ENCODE data around the gene AP3B1.

The AP3B1 gene

DNA sequence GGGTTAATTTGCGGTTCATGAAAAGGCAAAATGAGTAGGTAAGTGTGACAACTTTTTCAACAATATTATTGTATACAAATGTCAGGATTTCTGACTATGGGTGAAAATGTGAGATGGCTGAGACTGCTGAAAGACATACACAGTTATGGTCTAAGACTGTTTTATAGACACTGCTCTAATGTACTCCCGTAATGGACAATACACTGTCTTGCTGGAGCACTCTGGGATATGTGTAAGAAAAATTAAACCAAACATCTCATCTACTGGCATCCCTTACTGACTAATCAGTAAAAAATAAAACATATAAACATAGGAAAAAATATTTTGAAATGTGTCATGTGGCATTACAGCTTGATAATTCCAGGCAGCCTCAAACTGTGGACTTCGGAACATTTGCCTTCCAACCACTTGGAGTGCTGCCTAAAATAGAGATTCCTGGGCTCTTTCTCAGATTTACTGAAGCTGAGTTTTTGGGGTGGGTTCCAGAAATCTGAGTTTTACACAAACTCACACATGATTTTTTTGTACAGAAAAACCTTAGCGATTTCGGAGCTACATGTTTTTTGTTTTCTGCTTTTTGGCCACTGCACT, 284.5 kb downstream of the AP3B1 start:
- TF ChIP-seq ZNF274 (IDR thresholded peaks at IDR 0.05; ENCODE audit: low read depth, low read length) = no peak
- no peak overlapping the region for H3K4me3 ChIP-seq (ENCODE audit: low read length)

DNA sequence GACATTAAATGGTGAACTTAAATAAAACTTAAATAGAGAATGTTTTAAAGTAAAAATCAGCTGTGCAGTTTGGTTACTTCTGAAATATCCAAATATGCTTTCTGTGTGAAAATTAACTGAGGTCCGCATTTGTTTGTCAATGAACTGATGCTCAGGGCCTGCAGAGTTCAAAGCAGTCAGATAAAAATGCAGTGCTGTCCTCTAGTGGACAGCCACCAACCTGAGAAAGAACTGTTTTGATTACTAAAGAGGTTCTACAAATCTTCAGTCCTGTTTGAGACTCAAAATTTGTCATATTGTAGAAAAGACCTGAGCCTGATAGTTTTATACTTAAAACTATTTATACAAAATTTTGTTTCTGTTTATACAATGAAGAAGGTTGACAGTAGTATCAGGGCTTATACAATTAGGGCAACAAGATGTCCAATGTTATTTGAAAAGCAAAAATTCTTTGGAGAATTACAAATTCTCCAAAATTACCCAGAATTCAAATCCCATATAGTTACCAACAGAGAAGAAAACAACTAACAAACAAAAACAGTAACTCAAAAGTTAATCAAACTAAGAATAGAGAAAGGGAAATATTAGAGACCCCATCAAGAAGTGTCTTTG, 286.0 kb downstream of the AP3B1 start:
- H3K4me3 ChIP-seq (ENCODE audit: low read length) = no peak overlapping the region
- TF ChIP-seq ZNF274 (IDR thresholded peaks at IDR 0.05; ENCODE audit: low read depth, low read length) = no peak

DNA sequence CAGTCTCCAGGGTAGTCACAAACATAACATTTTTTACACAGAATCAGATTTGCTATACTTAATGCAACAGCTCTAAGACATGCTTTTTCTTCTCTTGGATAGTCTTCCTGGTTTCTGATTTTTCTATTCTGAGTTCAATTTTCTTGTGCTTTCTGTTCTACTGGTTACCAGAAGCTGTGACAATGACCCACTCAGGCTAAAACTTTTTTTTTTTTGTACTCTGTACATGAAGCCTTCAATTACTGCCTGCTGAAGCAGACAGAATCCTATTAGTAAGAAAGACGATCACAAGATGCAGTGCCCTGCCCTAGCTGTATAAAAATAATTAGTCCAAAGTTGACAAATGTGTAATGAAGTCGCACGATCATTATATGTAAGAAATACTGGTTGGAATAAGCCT, 287.3 kb downstream of the AP3B1 start:
- TF ChIP-seq ZNF274 (IDR thresholded peaks at IDR 0.05; ENCODE audit: low read depth, low read length) = no peak
- no peak overlapping the region for H3K4me3 ChIP-seq (ENCODE audit: low read length)

DNA sequence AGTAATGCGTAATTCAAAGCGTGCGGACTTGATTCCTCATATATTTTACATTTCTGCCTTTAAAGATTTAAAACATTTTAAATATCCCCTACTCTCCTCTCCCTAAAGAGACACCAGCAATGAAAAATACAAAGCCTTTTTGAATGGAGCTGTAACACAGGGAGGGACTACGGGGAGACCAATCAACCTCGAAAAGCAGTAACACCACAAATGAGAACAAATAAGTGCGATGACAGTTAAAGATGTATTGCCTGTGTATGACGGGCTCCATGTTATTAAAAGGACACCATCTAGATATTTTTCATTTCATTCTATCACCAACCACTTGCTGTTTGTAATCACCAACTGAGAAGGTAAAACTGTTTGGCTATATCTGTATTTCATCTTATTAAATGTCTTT, 288.0 kb downstream of the AP3B1 start:
- TF ChIP-seq ZNF274 (IDR thresholded peaks at IDR 0.05; ENCODE audit: low read depth, low read length) = no peak
- H3K4me3 ChIP-seq (ENCODE audit: low read length) = no peak overlapping the region

DNA sequence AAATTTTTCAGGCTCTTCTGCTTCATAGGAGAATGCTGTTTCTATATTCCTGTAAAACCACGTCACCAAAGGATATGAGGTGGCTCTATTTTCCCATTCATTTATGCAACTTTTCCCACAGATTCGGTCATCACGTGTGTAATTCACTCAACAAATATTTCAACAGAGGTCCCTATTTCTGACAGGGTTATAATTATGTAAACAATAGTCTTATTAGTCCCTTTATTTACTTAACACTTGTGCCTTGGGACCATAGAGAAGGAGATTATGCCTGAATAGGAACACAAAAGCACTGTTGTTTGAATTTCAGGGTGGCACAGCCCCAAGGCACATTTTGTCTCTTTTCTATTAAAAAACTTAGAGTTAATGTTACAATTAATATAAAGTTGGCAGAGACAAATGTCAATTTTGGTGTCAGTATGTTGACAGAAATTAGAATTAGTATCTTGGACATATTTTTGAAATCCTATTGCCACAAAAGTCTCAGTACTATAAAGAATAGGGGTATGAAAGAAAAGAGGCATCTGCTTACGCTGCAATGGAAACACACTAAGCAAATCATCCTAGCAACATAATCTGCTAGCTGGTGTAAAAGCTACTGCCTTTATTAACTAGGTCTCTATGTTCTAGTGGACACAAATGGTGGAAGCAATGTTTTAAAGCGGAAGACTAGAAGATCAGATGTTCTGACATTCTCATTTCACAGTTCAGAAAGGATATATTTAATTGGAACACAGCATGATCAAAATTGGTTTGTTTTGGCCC, 289.3 kb downstream of the AP3B1 start:
- no peak overlapping the region for H3K4me3 ChIP-seq (ENCODE audit: low read length)
- no peak for TF ChIP-seq ZNF274 (IDR thresholded peaks at IDR 0.05; ENCODE audit: low read depth, low read length)

DNA sequence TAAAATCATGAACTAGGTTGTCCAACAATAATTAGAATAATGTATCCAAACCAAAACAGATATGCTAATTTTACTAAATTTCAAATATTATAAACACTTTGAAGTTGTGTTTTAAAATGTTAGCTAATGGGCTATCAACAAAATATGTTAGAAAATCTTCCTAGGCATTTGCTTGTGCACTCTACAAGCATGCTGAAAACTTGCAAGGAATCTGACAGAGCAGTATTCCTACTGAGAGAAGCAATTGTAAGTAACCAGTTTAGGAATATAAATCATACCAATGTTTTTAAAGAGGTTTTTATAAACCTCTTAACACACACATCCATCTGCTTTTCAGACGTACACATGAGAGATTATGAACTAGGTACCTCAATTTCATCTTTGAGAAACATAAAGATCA, 289.9 kb downstream of the AP3B1 start:
- TF ChIP-seq ZNF274 (IDR thresholded peaks at IDR 0.05; ENCODE audit: low read depth, low read length) = no peak
- H3K4me3 ChIP-seq (ENCODE audit: low read length) = no peak overlapping the region

DNA sequence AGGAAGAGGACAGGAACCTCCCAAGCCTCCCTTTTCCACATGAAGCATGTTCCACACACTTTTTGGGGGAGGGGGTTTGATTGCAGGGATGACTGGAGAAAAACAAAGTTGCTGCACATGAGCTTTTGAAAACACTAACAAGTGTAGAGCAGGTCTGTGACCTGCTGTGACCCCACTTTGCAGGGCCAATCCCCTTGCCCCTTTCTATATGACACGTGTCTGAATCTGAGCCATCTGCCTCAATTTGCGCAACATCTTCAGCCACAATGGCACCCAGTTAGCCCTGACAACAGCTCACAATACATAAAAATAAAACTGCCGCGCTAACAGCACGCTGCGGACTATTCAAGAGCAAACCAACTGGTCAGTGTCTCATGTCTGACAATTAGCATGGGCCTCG, 290.6 kb downstream of the AP3B1 start:
- no peak overlapping the region for H3K4me3 ChIP-seq (ENCODE audit: low read length)
- no peak for TF ChIP-seq ZNF274 (IDR thresholded peaks at IDR 0.05; ENCODE audit: low read depth, low read length)

DNA sequence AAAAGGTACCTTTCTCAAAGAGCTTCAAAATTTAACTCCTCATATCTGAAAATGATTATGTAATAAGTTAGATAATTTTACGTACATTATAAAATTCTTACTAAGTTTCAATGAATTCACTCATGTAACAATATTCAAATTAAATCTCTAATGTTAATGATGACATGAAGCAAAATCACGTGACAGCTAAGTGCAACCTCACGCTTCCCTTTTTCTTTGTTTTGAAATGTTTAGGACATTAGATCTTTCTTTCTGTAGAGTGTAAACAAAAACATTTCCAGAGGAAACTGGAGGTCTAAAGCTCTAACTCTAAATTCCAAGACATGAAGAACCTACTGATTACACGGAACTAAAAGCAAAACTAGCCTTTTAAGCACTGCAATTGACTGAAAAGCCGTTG, 291.0 kb downstream of the AP3B1 start:
- TF ChIP-seq ZNF274 (IDR thresholded peaks at IDR 0.05; ENCODE audit: low read depth, low read length) = no peak
- no peak overlapping the region for H3K4me3 ChIP-seq (ENCODE audit: low read length)

DNA sequence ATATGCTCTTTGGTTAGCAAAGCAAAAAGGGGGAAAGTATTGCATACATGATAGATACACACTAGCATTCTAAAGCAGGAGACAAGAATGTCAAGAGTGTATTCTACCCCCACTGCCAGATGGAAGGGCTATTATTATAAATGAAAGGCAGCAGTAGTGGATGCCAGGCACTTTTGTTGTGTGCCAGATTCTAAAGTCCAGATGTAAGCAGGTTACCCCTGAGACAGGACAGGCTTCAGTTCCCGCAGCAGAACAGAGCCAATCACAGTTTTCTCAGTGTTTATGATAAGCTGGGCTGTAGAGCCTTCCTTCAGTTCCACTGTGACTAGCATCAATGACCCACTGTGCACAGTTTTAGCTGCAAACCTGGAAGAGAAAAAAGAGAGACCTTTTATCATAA, 291.8 kb downstream of the AP3B1 start:
- no peak for TF ChIP-seq ZNF274 (IDR thresholded peaks at IDR 0.05; ENCODE audit: low read depth, low read length)
- H3K4me3 ChIP-seq (ENCODE audit: low read length) = no peak overlapping the region

DNA sequence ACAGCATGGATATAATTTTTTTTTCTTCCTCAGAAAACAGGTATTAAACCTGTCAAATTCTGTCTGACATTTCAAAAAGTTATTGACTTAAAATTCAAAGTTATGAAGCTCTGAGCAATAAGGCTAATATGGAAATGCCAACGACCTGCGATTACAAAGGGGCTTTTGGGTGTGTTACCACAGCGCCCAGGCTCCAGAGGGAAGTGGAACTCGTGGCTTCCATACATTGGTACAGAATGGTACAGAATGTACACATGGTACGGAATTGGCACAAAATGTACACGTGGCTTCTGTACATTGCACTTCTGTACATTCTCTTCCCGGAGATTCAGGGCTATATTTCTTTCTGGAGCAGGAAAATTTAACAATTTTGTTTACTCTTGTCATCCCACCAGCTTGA, 293.3 kb downstream of the AP3B1 start:
- no peak for TF ChIP-seq ZNF274 (IDR thresholded peaks at IDR 0.05; ENCODE audit: low read depth, low read length)
- no peak overlapping the region for H3K4me3 ChIP-seq (ENCODE audit: low read length)

DNA sequence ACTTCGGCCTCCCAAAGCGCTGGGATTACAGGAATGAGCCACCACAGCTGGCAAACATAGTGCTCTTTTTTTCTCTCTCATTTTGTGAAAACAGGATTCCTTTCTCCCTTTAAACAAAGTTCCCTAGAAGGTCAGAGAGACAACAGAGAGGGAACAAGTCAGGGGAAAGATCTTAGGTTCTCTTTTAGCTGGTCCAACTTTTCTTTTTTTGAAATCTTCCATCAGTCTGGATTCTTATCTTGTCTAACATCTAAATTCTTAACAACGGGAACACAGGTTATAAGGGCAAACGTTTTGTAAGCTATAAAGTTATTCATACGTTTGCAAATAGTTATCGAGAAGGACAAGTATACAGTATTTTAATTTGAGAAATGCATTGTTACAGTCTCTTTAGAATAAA, 294.3 kb downstream of the AP3B1 start:
- no peak for TF ChIP-seq ZNF274 (IDR thresholded peaks at IDR 0.05; ENCODE audit: low read depth, low read length)
- no peak overlapping the region for H3K4me3 ChIP-seq (ENCODE audit: low read length)

DNA sequence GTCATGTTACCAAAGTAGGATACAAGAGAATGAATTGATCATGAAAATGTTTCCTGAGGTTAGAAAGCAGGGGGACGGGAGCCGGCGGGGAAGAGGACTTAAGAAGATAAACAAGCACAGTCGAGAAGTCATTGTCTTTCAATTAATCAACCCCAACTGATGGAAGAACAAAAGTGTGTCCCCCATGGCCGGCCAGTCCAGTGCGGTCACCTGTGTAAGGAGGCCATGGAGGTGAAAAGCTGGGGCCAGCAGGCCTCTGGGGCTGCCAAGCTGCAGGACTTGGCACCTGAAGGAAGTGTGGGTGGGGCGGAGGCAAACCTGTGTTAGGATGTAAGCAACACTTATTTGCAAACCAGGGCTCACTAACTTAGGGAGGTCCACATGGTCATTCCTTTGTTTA, 295.1 kb downstream of the AP3B1 start:
- no peak for TF ChIP-seq ZNF274 (IDR thresholded peaks at IDR 0.05; ENCODE audit: low read depth, low read length)

DNA sequence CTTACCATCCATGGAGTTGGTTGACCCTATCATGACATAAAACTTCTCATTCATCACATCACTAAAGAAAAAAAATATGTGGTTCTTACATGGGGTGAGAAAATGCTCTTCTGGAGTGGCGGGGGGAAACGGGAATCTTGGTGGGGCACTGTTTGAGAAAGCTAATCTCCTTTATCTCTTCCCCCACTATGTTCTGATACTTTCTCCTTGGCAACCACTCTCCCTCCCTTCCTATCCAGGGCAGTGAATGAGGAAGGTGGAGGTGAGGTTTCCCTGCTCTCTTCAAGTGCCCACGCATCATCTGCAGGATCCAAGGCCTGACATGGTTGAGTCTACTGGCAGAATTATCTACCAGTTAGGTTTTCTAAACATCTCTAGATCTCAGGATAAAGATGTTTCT, 297.6 kb downstream of the AP3B1 start:
- no peak overlapping the region for H3K4me3 ChIP-seq (ENCODE audit: low read length)
- TF ChIP-seq ZNF274 (IDR thresholded peaks at IDR 0.05; ENCODE audit: low read depth, low read length) = no peak

More for the DNA sequence above, 295.1 kb downstream of the AP3B1 start:
- no peak overlapping the region for H3K4me3 ChIP-seq (ENCODE audit: low read length)

DNA sequence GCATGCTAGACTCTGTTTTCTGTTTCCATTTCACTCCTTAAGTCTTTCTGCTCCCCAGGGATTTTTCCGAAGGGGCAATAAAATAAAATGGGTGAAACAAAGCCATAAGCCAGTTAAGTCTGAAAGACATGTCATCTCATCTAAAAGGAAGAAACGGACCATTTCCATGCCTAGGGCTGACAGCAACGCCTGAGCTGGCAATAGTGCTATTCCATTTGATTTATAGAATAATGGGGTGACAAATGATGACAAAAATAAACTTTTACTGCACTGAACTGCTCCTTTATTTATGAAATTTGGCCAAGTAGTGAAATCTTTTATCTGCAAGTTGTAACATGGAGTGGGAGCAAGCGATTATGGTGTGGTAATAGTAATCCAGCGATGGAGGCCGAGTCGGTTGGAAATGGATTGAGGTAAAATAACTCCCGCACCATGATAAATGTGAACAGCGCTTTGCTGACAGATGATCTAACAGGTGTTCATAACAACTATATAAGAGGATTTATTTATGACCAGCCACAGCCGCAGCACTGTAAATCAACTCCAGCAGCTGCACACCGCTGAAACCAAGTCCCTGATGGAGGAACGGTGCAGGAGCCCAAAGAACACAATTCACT, 298.6 kb downstream of the AP3B1 start:
- no peak for TF ChIP-seq ZNF274 (IDR thresholded peaks at IDR 0.05; ENCODE audit: low read depth, low read length)
- H3K4me3 ChIP-seq (ENCODE audit: low read length) = no peak overlapping the region

DNA sequence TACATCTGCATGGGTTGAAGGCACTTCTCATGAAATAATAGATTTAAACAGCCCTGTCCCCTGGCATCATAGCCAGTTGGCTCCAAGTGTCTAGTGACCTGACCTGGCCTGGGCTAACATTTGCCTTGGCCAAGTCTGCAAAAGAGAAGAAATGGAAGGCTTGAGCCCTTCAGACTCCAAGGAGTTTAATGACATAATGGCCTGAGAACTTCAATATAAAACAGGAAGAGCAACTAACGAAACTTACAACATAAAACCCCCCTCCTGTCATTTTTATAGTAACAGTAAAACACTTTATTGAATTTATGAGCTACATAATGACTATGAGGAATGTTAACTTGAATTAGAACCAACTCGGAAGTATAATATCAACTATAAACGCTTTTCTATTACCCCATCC, 299.6 kb downstream of the AP3B1 start:
- no peak overlapping the region for H3K4me3 ChIP-seq (ENCODE audit: low read length)
- no peak for TF ChIP-seq ZNF274 (IDR thresholded peaks at IDR 0.05; ENCODE audit: low read depth, low read length)

Measured in GM08714 (cell line).